Erythroblast (primary cell): ENCODE results near the gene SCN10A.

Experiments used
- GATA1 ChIP-seq: IDR thresholded peaks from 2 replicates; pipeline ENCODE4 v1.6.1; 2011; ENCODE audit warnings: low read depth, mild to moderate bottlenecking, control low read depth, low read length, moderate library complexity
- POLR2A ChIP-seq: IDR thresholded peaks from 2 replicates; pipeline ENCODE4 v1.6.1; 2011; ENCODE audit warnings: mild to moderate bottlenecking, low read length

DNA sequence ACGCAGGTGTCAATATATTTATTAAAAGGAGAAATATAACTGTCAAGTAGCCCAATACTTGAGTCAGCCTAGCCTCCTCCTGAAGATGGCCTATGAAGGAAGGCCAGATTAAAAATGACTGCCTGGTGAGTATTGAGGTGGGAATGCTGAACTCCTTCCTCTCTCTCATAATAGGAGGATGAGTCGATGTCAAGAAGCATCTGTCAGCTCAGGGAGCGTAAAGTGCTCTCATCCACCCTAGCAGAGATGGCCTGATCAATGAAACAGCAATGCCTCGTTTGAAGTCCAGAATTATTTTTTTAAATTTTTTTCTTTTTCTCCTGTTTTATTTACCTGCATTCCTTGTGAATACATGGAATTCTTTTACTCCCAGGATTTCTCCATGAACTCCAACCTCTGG is 58.3 kb downstream of the SCN10A start:
- TF ChIP-seq POLR2A, result no peak
- no peak for TF ChIP-seq GATA1
